PC-3 (cell line): Measurements from ENCODE around the gene LIF. TPM values are rescaled to one million over a fixed set of nuclear protein-coding genes. Genes with fewer than 3 reads are reported as not detected.
A peak's percentile ranks its signal among the peaks of the same experiment; 100 is the strongest.

ENCODE experiments used
- ATAC-seq: fragments of 200-7000 bp; cut with Tn5 transposase; 2 replicates; pipeline ENCODE4 v1.9.1; 2020; ENCODE audit warnings: mild to moderate bottlenecking, moderate library complexity
- BruUV-seq: library from RNA; stranded (reverse); fragments of 400-500 nt; replicated peaks from 2 replicates; lab custom pipeline; 2021; lab: Mats Ljungman, UMichigan
- CTCF ChIA-PET: fragments of 300-600 bp; sonication (Branson Sonifier 250); formaldehyde crosslinking; loops from one replicate; lab custom pipeline; 2022; ENCODE audit warnings: antibody characterized with exemption; lab: Charles Lee
- POLR2A ChIA-PET: fragments of 300-600 bp; sonication (Branson Sonifier 250); formaldehyde crosslinking; loops from one replicate; lab custom pipeline; 2022; ENCODE audit warnings: antibody characterized with exemption; ENCODE audit not compliant: unreplicated experiment; lab: Charles Lee
- DNase-seq: peaks from one replicate; pipeline ENCODE4 v3.0.0-alpha.2; 2015
- H2AFZ ChIP-seq: fragments of 300-600 bp; sonication (generic); 2 replicates; pipeline ENCODE4 v1.6.0; 2016; ENCODE audit warnings: antibody characterized with exemption, low read length
- H3F3A ChIP-seq: fragments of 300-600 bp; sonication (generic); one replicate; pipeline ENCODE4 v1.6.0; 2017; ENCODE audit warnings: antibody characterized with exemption, low read length, control low read depth, mild to moderate bottlenecking; ENCODE audit not compliant: unreplicated experiment
- H3K27ac ChIP-seq: fragments of 300-600 bp; sonication (generic); 2 replicates; pipeline ENCODE4 v1.5.1; 2016; ENCODE audit warnings: mild to moderate bottlenecking, low read length
- H3K27me3 ChIP-seq: fragments of 300-600 bp; sonication (generic); 2 replicates; pipeline ENCODE4 v1.6.1; 2016; ENCODE audit warnings: low read length, mixed read lengths
- H3K36me3 ChIP-seq: fragments of 300-600 bp; sonication (generic); 2 replicates; pipeline ENCODE4 v1.6.1; 2016; ENCODE audit warnings: low read depth, mixed run types, low read length, mixed read lengths
- H3K4me1 ChIP-seq: fragments of 300-600 bp; sonication (generic); 2 replicates; pipeline ENCODE4 v1.5.1; 2016; ENCODE audit warnings: low read length; ENCODE audit not compliant: insufficient read depth
- H3K4me2 ChIP-seq: fragments of 300-600 bp; sonication (generic); 2 replicates; pipeline ENCODE4 v1.6.0; 2016; ENCODE audit warnings: low read length
- H3K4me3 ChIP-seq: fragments of 300-600 bp; sonication (generic); 2 replicates; pipeline ENCODE4 v1.5.1; 2016; ENCODE audit warnings: mild to moderate bottlenecking, low read length, mixed read lengths
- H3K79me2 ChIP-seq: fragments of 300-600 bp; sonication (generic); 2 replicates; pipeline ENCODE4 v1.6.1; 2017; ENCODE audit warnings: low read length, mixed read lengths
- H3K9ac ChIP-seq: fragments of 300-600 bp; sonication (generic); 2 replicates; pipeline ENCODE4 v1.6.0; 2016; ENCODE audit warnings: mild to moderate bottlenecking, low read length
- H3K9me2 ChIP-seq: fragments of 300-600 bp; sonication (generic); replicated peaks from 2 replicates; pipeline ENCODE4 v1.6.1; 2016; ENCODE audit warnings: mixed run types, low read length, mixed read lengths
- H3K9me3 ChIP-seq: fragments of 300-600 bp; sonication (generic); 2 replicates; pipeline ENCODE4 v1.6.1; 2016; ENCODE audit warnings: low read length, mixed read lengths
- H4K20me1 ChIP-seq: fragments of 300-600 bp; sonication (generic); 2 replicates; pipeline ENCODE4 v1.6.1; 2016; ENCODE audit warnings: low read length, mixed read lengths
- CTCF ChIP-seq: fragments of 300-600 bp; sonication (generic); conservative IDR thresholded peaks from 2 replicates; pipeline ENCODE4 v1.5.1; 2017; ENCODE audit warnings: antibody characterized with exemption, low read depth, mild to moderate bottlenecking, low read length
- EZH2 ChIP-seq: fragments of 300-600 bp; sonication (generic); IDR thresholded peaks from one replicate; pipeline ENCODE4 v1.6.1; 2017; ENCODE audit warnings: antibody characterized with exemption, mild to moderate bottlenecking, low read length; ENCODE audit not compliant: unreplicated experiment
- EZH2phosphoT487 ChIP-seq: fragments of 300-600 bp; sonication (generic); IDR thresholded peaks from 2 replicates; pipeline ENCODE4 v1.6.1; 2018; ENCODE audit warnings: mild to moderate bottlenecking, antibody characterized with exemption, low read length, borderline replicate concordance
- intact Hi-C: fragments of 100-400 bp; cut with micrococcal nuclease; formaldehyde crosslinking; loops from 2 replicates; pipeline ENCODE4 v1.9.0; 2023
- total RNA-seq: library from RNA; depleted of rRNA; stranded (reverse); fragments of >200 nt; gene quantifications from 2 replicates; pipeline ENCODE4 v1.2.3, GENCODE V29; 2014

The LIF gene
- total RNA-seq, 1 experiment from 2014 or later: 64.1 TPM

GRCh38 chr22:30260682-30261081, 14.1 kb upstream of the LIF start:
- Histone ChIP-seq H3K27ac (no peak overlapping the region), H3K36me3 (peaks cover 5% of the 10 kb centered on the region; the same call in 1 of the 2 replicates), H3F3A (no peaks in the 10 kb centered on the region), H3K27me3 (no peaks in the 10 kb centered on the region), H2AFZ (no peak overlapping the region), H3K4me3 (no peak overlapping the region), H3K79me2 (peaks cover 34% of the 10 kb centered on the region), H3K9ac (no peak overlapping the region), H3K4me1 (peaks cover 31% of the 10 kb centered on the region), H4K20me1 (no peaks in the 10 kb centered on the region), H3K4me2 (no peak overlapping the region), H3K9me3 (no peaks in the 10 kb centered on the region), H3K9me2 (no peaks in the 10 kb centered on the region)
- no peak for ATAC-seq
- no TSS peak for BruUV-seq
- POLR2A ChIA-PET: no interaction called here
- intact Hi-C loops: no loop called here
- CTCF ChIA-PET: no interaction called here
- no peak for DNase-seq
- TF ChIP-seq EZH2phosphoT487 (no peak), CTCF (no peak), EZH2 (no peak)

GRCh38 chr22:30260276-30260675, 13.7 kb upstream of the LIF start:
- H2AFZ ChIP-seq: no peak overlapping the region
- no peaks in the 10 kb centered on the region for H3K9me3 ChIP-seq
- H3K4me2 ChIP-seq: no peak overlapping the region
- no peaks in the 10 kb centered on the region for H3F3A ChIP-seq
- ChIA-PET POLR2A (no interaction called here), CTCF (no interaction called here)
- no peaks in the 10 kb centered on the region for H3K9me2 ChIP-seq
- DNase-seq (no peak), ATAC-seq (no peak)
- peaks cover 33% of the 10 kb centered on the region for H3K4me1 ChIP-seq
- no TSS peak for BruUV-seq
- peaks cover 5% of the 10 kb centered on the region for H3K36me3 ChIP-seq
- TF ChIP-seq CTCF: no peak
- TF ChIP-seq EZH2phosphoT487: no peak
- no peak for TF ChIP-seq EZH2
- no peak overlapping the region for H3K4me3 ChIP-seq
- H3K27ac ChIP-seq: no peak overlapping the region
- no peaks in the 10 kb centered on the region for H3K27me3 ChIP-seq
- no peak overlapping the region for H3K9ac ChIP-seq
- peaks cover 38% of the 10 kb centered on the region for H3K79me2 ChIP-seq
- intact Hi-C loops: no loop called here
- no peaks in the 10 kb centered on the region for H4K20me1 ChIP-seq

DNA sequence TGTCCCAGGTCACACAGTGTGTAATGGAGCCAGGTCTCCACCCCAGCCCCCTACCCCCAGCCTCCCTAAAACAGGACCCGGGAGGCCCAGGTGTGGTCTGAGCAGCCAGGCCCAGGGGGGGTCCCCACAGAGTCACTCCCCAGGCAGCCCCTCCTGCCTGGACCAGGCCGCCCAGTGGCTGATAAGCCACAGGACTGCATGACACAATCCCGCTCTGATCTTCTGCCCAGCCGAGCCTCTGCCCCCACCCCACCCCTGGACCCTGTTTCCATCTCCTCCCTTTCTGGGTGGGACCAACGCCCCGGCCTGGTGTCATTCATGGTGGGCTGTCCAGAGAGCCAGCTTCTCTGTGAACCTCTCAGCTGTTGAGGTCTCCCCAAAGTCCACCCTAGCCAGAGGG, 7.8 kb upstream of the LIF start:
- H3K4me2 ChIP-seq: peak overlapping the region; percentile 98
- POLR2A ChIA-PET: no interaction called here
- no TSS peak for BruUV-seq
- H3K9me3 ChIP-seq: no peaks in the 10 kb centered on the region
- H3F3A ChIP-seq: peaks cover 5% of the 10 kb centered on the region
- H3K9ac ChIP-seq: peak overlapping the region; percentile 100
- CTCF ChIA-PET: no interaction called here
- no peak for ATAC-seq
- peaks cover 26% of the 10 kb centered on the region for H3K36me3 ChIP-seq
- intact Hi-C loops: no loop called here
- H3K79me2 ChIP-seq: peaks cover 95% of the 10 kb centered on the region
- TF ChIP-seq EZH2: no peak
- TF ChIP-seq CTCF: no peak
- TF ChIP-seq EZH2phosphoT487: no peak
- no peaks in the 10 kb centered on the region for H4K20me1 ChIP-seq
- no peaks in the 10 kb centered on the region for H3K9me2 ChIP-seq
- peaks cover 85% of the 10 kb centered on the region for H3K4me1 ChIP-seq
- DNase-seq: no peak
- H3K27ac ChIP-seq: peak overlapping the region; percentile 99
- peak overlapping the region; percentile 75 for H3K4me3 ChIP-seq
- no peaks in the 10 kb centered on the region for H3K27me3 ChIP-seq
- H2AFZ ChIP-seq: no peak overlapping the region
